Brain microvascular endothelial cell (primary cell): Measurements from ENCODE around the gene PGLYRP3.

Source experiments
- DNase-seq: peaks from one replicate; pipeline ENCODE4 v3.0.0-alpha.2; 2020
- H3K27ac ChIP-seq: fragments of 250-450 bp; sonication (Bioruptor Pico); 2 replicates; pipeline ENCODE4 v1.5.1; 2020; ENCODE audit warnings: mild to moderate bottlenecking, moderate library complexity
- H3K27me3 ChIP-seq: fragments of 250-450 bp; sonication (Bioruptor Pico); replicated peaks from 2 replicates; pipeline ENCODE4 v1.5.1; 2020; ENCODE audit warnings: mild to moderate bottlenecking
- H3K36me3 ChIP-seq: fragments of 250-450 bp; sonication (Bioruptor Pico); replicated peaks from 2 replicates; pipeline ENCODE4 v1.5.1; 2020; ENCODE audit warnings: mild to moderate bottlenecking
- H3K4me3 ChIP-seq: 2 replicates; pipeline ENCODE4 v1.5.1; 2011; ENCODE audit warnings: low read depth, mild to moderate bottlenecking, control low read depth, low read length, moderate library complexity
- CTCF ChIP-seq: IDR thresholded peaks from 2 replicates; pipeline ENCODE4 v1.5.1; 2011; ENCODE audit warnings: low read depth, mild to moderate bottlenecking, moderate library complexity, low read length, control low read depth, inconsistent platforms; ENCODE audit errors: missing control alignments
- in situ Hi-C: cut with HindIII; loops from 2 replicates; pipeline ENCODE4 v1.10.0; 2017; ENCODE audit warnings: low sequenced_read_pairs, low pct_ligation_motif_present

PGLYRP3 gene

GRCh38 chr1:153291514-153291913 is 21.2 kb downstream of the PGLYRP3 start:
- Histone ChIP-seq H3K36me3 (no peaks in the 10 kb centered on the region), H3K4me3 (no peak overlapping the region), H3K27me3 (no peaks in the 10 kb centered on the region), H3K27ac (no peak overlapping the region)
- TF ChIP-seq CTCF: no peak
- DNase-seq: no peak
- in situ Hi-C loops: no loop called here

GRCh38 chr1:153288634-153289275 is 24.0 kb downstream of the PGLYRP3 start:
- DNase-seq: no peak

GRCh38 chr1:153277852-153278251 is 34.9 kb downstream of the PGLYRP3 start:
- H3K4me3 ChIP-seq: no peak overlapping the region
- no peak for DNase-seq
- no peak overlapping the region for H3K27ac ChIP-seq
- peak; percentile 61 for TF ChIP-seq CTCF
- H3K27me3 ChIP-seq: no peaks in the 10 kb centered on the region
- H3K36me3 ChIP-seq: no peaks in the 10 kb centered on the region
- in situ Hi-C loops: no loop called here

More at GRCh38 chr1:153288634-153289275, 24.0 kb downstream of the PGLYRP3 start:
- H3K27ac ChIP-seq: no peak overlapping the region
- no peaks in the 10 kb centered on the region for H3K27me3 ChIP-seq
- no peaks in the 10 kb centered on the region for H3K36me3 ChIP-seq
- in situ Hi-C loops: no loop called here
- H3K4me3 ChIP-seq: no peak overlapping the region
- peak; percentile 49 for TF ChIP-seq CTCF

GRCh38 chr1:153272186-153272585 is 40.6 kb downstream of the PGLYRP3 start:
- Histone ChIP-seq H3K36me3 (no peaks in the 10 kb centered on the region), H3K27me3 (no peaks in the 10 kb centered on the region), H3K4me3 (no peak overlapping the region), H3K27ac (no peak overlapping the region)
- no peak for DNase-seq
- TF ChIP-seq CTCF: no peak
- in situ Hi-C loops: no loop called here

- no peak overlapping the region for H3K4me3 ChIP-seq
- no peak for TF ChIP-seq CTCF
- H3K27me3 ChIP-seq: no peaks in the 10 kb centered on the region
- in situ Hi-C loops: no loop called here
- DNase-seq: no peak
- H3K27ac ChIP-seq: no peak overlapping the region
- no peaks in the 10 kb centered on the region for H3K36me3 ChIP-seq
Observed at GRCh38 chr1:153271711-153272110, 41.0 kb downstream of the PGLYRP3 start.

GRCh38 chr1:153265457-153265856 is 47.3 kb downstream of the PGLYRP3 start:
- peaks cover 24% of the 10 kb centered on the region for H3K27me3 ChIP-seq
- H3K36me3 ChIP-seq: no peaks in the 10 kb centered on the region
- no peak overlapping the region for H3K4me3 ChIP-seq
- no peak for DNase-seq
- in situ Hi-C loops: no loop called here
- H3K27ac ChIP-seq: no peak overlapping the region
- TF ChIP-seq CTCF: no peak
